ENCODE data around the gene FOXN1.

Gene FOXN1

GRCh38 chr17:28478712-28479615 is 27.2 kb upstream of the FOXN1 start:
- no peak for DNase-seq

GRCh38 chr17:28480278-28480677 is 25.9 kb upstream of the FOXN1 start:
- no peak for DNase-seq

GRCh38 chr17:28480799-28481571 is 25.2 kb upstream of the FOXN1 start:
- no peak for DNase-seq

- DNase-seq: no peak
These were observed 23.5 kb upstream of the FOXN1 start for GRCh38 chr17:28482551-28483199.

GRCh38 chr17:28484296-28484695 is 21.9 kb upstream of the FOXN1 start:
- no peak for DNase-seq

GRCh38 chr17:28485049-28485448 is 21.1 kb upstream of the FOXN1 start:
- no peak for DNase-seq

GRCh38 chr17:28487881-28488532 is 18.1 kb upstream of the FOXN1 start:
- DNase-seq: no peak

GRCh38 chr17:28488533-28489276 is 17.4 kb upstream of the FOXN1 start:
- no peak for DNase-seq

- no peak for DNase-seq
These were observed 14.9 kb upstream of the FOXN1 start for GRCh38 chr17:28491286-28491685.

- DNase-seq: no peak
These were observed 14.3 kb upstream of the FOXN1 start for GRCh38 chr17:28491860-28492259.

GRCh38 chr17:28492352-28493310 is 13.5 kb upstream of the FOXN1 start:
- DNase-seq: no peak

- DNase-seq: no peak
These were observed 12.7 kb upstream of the FOXN1 start for GRCh38 chr17:28493460-28493859.

GRCh38 chr17:28494445-28495188 is 11.5 kb upstream of the FOXN1 start:
- DNase-seq: peak; percentile 54

- DNase-seq: no peak
These were observed 10.5 kb upstream of the FOXN1 start for GRCh38 chr17:28495635-28496034.

- peak; percentile 60 for DNase-seq
These were observed 8.2 kb upstream of the FOXN1 start for GRCh38 chr17:28497931-28498330.

- DNase-seq: no peak
These were observed 7.3 kb upstream of the FOXN1 start for GRCh38 chr17:28498652-28499363.

GRCh38 chr17:28499364-28499664 is 6.8 kb upstream of the FOXN1 start:
- DNase-seq: peak; percentile 68

GRCh38 chr17:28499684-28500357 is 6.3 kb upstream of the FOXN1 start:
- no peak for DNase-seq

GRCh38 chr17:28500712-28501379 is 5.3 kb upstream of the FOXN1 start:
- DNase-seq: no peak
